IPS-15b (cell line): Measurements from ENCODE around the gene CKB.

ENCODE experiments used
- H3K27me3 ChIP-seq: one replicate; pipeline ENCODE4 v1.6.1; 2013; ENCODE audit warnings: low read length; ENCODE audit not compliant: control insufficient read depth, insufficient read depth
- H3K36me3 ChIP-seq: one replicate; pipeline ENCODE4 v1.6.1; 2013; ENCODE audit warnings: low read length; ENCODE audit not compliant: control insufficient read depth, insufficient read depth
- H3K4me1 ChIP-seq: one replicate; pipeline ENCODE4 v1.6.1; 2013; ENCODE audit warnings: mild to moderate bottlenecking, low read length; ENCODE audit not compliant: control insufficient read depth, insufficient read depth
- H3K4me3 ChIP-seq: one replicate; pipeline ENCODE4 v1.5.1; 2013; ENCODE audit warnings: low read depth, low read length
- H3K9ac ChIP-seq: one replicate; pipeline ENCODE4 v1.6.1; 2013; ENCODE audit warnings: low read depth, mild to moderate bottlenecking, low read length
- H3K9me3 ChIP-seq: one replicate; pipeline ENCODE4 v1.6.1; 2013; ENCODE audit warnings: mild to moderate bottlenecking, low read length; ENCODE audit not compliant: control insufficient read depth, insufficient read depth

The CKB gene

DNA sequence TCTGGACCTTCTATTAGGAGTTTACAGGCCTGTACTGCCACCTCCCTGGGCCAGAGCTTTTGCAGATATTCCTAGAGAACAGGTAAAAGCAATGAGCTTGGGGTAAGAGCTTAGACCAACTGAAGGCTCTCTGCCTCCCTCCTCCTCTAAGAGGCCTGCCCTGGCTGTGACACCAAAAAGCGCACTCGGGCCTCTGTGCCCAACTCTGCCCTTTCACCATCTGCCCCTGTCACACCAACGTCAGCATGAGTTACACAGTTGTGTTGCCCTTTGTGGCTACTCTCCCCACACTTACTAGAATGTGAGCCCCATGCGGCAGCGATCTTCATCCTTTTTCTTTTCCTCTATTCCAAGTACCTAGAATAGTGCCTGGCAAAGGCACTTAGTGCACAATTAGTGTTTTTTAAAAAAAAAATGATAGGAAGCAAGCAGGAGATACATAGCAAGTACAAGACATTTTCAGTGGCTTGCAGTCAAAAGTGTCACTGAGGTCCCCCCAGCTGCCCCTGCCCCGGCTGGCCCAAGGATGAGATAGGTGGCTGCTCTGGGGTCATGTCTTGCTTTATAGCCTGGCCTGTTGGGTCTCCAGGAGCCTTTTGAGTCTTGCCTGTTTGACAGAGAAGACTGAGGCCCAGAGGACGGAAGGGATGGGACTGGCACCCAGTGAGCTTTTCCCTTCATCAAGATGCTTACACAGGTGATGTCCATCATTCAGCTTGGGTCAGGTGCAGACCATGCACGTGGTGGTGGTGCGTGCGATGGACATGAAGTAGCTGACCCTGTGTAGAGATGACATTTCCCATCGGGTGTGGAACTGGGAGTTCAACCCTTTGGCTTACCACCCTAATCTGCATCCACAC lies 12.5 kb downstream of the CKB start:
- Histone ChIP-seq H3K36me3 (peaks cover 17% of the 10 kb centered on the region), H3K27me3 (no peaks in the 10 kb centered on the region), H3K9me3 (no peaks in the 10 kb centered on the region), H3K4me1 (no peaks in the 10 kb centered on the region), H3K4me3 (no peak overlapping the region), H3K9ac (no peak overlapping the region)

GRCh38 chr14:103508521-103509329 lies 13.9 kb downstream of the CKB start:
- Histone ChIP-seq H3K36me3 (peaks cover 26% of the 10 kb centered on the region), H3K9me3 (no peaks in the 10 kb centered on the region), H3K9ac (no peak overlapping the region), H3K27me3 (no peaks in the 10 kb centered on the region), H3K4me1 (no peaks in the 10 kb centered on the region), H3K4me3 (no peak overlapping the region)

GRCh38 chr14:103507751-103508150 lies 14.9 kb downstream of the CKB start:
- Histone ChIP-seq H3K4me3 (no peak overlapping the region), H3K36me3 (peaks cover 27% of the 10 kb centered on the region), H3K4me1 (no peaks in the 10 kb centered on the region), H3K9me3 (no peaks in the 10 kb centered on the region), H3K27me3 (no peaks in the 10 kb centered on the region), H3K9ac (no peak overlapping the region)

DNA sequence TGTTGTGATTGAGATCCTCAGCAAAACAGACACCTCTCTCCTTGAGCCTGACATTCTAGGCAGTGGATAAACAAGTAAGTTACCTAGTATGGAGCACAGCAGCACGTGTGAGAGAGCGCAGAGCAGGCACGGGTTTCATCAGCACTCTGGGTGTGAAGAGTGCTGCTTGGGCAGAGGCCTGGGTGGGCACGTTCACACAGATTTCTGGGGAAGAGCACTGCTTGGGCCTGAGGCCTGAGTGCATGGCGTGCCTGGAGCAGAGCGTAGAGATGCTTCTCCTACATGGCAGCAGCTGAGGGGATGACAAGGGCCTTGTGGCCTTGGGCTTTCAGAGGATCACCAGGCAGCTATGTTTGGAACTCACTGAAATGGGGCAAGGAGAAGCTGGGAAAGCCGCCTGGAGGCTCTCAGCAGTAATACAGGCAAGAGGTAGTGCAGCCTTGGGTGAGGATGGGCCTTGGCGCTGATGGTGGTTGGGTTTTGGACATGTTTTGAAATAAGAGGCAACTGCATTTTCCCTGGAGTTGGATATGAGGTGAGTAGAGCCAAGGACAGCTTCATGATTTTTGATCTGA lies 17.6 kb downstream of the CKB start:
- Histone ChIP-seq H3K9ac (no peak overlapping the region), H3K9me3 (no peaks in the 10 kb centered on the region), H3K36me3 (peaks cover 28% of the 10 kb centered on the region), H3K27me3 (no peaks in the 10 kb centered on the region), H3K4me3 (no peak overlapping the region), H3K4me1 (no peaks in the 10 kb centered on the region)

- Histone ChIP-seq H3K4me1 (no peaks in the 10 kb centered on the region), H3K9ac (no peak overlapping the region), H3K36me3 (peaks cover 20% of the 10 kb centered on the region), H3K4me3 (no peak overlapping the region), H3K9me3 (no peaks in the 10 kb centered on the region), H3K27me3 (no peaks in the 10 kb centered on the region)
Observed at GRCh38 chr14:103503296-103503695, 19.3 kb downstream of the CKB start.

DNA sequence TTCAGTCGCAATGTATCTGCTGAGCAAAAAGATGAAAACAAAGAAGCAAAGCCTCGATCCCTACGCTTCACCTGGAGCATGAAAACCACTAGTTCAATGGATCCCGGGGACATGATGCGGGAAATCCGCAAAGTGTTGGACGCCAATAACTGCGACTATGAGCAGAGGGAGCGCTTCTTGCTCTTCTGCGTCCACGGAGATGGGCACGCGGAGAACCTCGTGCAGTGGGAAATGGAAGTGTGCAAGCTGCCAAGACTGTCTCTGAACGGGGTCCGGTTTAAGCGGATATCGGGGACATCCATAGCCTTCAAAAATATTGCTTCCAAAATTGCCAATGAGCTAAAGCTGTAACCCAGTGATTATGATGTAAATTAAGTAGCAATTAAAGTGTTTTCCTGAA lies 19.8 kb downstream of the CKB start:
- Histone ChIP-seq H3K4me3 (no peak overlapping the region), H3K9me3 (no peaks in the 10 kb centered on the region), H3K36me3 (peaks cover 19% of the 10 kb centered on the region), H3K9ac (no peak overlapping the region), H3K27me3 (no peaks in the 10 kb centered on the region), H3K4me1 (no peaks in the 10 kb centered on the region)

GRCh38 chr14:103501921-103502669 lies 20.5 kb downstream of the CKB start:
- H3K4me1 ChIP-seq, result no peaks in the 10 kb centered on the region
- H3K4me3 ChIP-seq, result no peak overlapping the region
- no peak overlapping the region for H3K9ac ChIP-seq
- no peaks in the 10 kb centered on the region for H3K27me3 ChIP-seq
- H3K9me3 ChIP-seq, result no peaks in the 10 kb centered on the region
- H3K36me3 ChIP-seq, result peaks cover 19% of the 10 kb centered on the region

GRCh38 chr14:103501041-103501870 lies 21.4 kb downstream of the CKB start:
- no peaks in the 10 kb centered on the region for H3K9me3 ChIP-seq
- no peak overlapping the region for H3K4me3 ChIP-seq
- H3K4me1 ChIP-seq, result no peaks in the 10 kb centered on the region
- no peaks in the 10 kb centered on the region for H3K27me3 ChIP-seq
- peaks cover 19% of the 10 kb centered on the region for H3K36me3 ChIP-seq
- no peak overlapping the region for H3K9ac ChIP-seq

DNA sequence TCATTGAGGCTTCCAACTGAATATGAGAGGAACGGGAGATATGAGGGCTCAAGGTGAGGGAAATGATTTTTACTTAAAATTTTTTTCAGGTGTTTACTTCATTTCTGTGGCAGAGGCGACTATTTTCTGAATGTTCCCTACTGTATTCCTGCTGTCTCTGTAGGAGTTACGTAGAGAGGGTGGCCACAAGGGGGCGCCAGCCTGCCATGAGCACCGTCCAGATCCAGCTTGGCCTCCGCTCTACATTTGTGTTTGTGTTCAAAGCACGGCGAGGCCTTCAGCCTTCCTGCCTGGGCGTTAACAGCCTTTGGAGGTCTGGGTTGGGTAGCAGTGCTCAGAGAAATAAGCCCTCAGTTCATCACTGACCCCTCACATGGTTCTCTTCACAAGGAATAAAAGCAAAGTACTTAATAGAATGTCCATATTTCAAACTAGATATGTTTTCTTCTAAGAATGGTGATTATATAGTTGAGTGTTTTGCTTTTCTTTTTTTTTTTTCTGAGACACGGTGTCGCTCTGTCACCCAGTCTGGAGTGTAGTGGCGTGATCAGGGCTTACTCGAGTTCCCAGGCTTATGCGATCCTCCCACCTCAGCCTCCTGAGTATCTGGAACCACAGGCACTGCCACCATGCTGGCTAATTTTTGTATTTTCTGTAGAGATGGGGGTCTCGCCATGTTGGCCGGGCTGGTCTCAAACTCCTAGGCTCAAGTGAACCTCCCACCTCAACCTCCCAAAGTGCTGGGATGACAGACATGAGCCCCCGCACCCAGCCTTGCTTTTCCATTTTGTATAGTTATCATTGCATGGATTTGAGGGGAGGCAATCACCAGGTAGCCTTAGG lies 22.3 kb downstream of the CKB start:
- Histone ChIP-seq H3K27me3 (no peaks in the 10 kb centered on the region), H3K9me3 (no peaks in the 10 kb centered on the region), H3K4me1 (no peaks in the 10 kb centered on the region), H3K9ac (no peak overlapping the region), H3K36me3 (peaks cover 17% of the 10 kb centered on the region), H3K4me3 (no peak overlapping the region)

- H3K9me3 ChIP-seq, result no peaks in the 10 kb centered on the region
- H3K9ac ChIP-seq, result no peak overlapping the region
- H3K4me3 ChIP-seq, result no peak overlapping the region
- H3K27me3 ChIP-seq, result no peaks in the 10 kb centered on the region
- H3K36me3 ChIP-seq, result peaks cover 14% of the 10 kb centered on the region
- no peaks in the 10 kb centered on the region for H3K4me1 ChIP-seq
Observed at GRCh38 chr14:103499709-103500108, 22.9 kb downstream of the CKB start.
